T-helper 22 cell (primary cell): ENCODE measurements around the gene SBK2.
A peak's percentile ranks its signal among the peaks of the same experiment; 100 is the strongest.
"Not testable (repeated sequence)": the region's sequence is repeated elsewhere in the genome, so short reads cannot be mapped to it uniquely, and the experiment has no call there.

Source experiments
- DNase-seq: peaks from one replicate; pipeline ENCODE4 v3.0.0-alpha.2; 2020; ENCODE audit warnings: low read depth

Gene SBK2

DNA sequence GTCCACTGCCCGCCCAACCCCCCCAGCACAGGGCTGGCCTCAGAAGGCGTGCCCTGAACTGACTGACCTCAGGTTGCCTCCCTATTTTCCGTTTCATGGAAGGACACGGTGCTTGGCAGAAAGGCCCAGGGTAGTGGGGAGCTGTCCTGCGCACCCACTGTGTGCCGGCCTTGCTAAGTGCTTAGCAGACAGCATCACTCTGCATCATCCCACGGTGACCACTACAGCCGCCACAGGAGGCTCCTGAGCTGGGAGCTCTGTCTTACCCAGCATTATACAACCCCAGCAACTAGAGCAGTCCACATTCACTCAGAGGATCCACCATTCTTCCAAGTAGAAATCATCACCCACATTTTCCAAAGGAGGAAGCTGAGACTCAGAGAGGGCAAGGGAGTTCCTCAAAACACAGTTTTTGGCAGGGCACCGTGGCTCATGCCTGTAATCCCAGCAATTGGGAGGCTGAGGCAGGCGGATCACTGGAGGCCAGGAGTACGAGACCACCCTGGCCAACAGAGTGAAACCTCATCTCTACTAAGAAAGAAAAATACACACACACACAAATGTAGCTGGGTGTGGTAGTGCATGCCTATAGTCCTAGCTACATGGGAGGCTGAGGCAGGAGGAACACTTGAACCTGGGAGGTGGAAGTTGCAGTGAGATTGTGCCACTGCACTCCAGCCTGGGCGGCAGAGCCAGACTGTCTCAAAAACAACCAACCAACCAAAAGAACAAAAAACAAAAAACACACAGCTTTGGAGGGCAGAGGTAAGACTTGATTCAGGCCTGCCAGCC, 1.6 kb downstream of the SBK2 start:
- no peak for DNase-seq

DNA sequence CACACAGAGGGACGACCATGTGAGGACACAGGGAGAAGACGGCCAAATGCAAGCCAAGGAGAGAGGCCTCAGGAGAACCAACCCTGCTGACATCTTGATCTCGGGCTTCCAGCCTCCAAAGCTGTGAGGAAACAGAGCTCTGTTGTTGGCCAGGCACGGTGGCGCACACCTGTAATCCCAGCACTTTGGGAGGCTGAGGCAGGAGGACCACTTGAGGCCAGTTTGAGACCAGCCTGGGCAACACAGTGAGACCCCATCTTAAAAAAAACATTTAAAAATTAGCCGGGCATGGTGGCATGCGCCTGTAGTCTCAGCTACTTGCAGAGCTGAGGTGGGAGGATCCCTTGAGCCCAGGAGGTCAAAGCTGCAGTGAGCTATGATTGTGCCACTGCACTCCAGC, 2.7 kb downstream of the SBK2 start:
- DNase-seq, result not testable (repeated sequence)

DNA sequence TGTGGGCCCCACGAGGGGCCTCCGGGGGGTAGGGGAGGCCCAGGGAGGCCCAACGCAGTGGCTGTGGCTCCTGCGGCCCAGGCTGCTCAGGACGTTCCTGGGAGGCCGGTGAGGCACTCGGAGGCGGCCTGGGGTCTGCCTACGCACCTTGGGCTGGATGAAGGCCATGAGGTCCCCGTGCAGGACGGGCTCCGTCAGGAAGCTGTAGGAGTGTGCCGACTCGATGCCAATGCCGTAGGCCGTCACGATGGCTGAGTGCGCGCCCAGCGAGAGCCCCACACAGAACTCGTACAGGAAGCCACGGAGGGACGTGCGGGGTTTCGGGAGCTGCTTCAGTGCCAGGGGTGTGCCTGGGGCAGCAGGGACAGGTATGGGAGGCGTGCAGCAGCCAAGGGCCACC, 5.9 kb downstream of the SBK2 start:
- DNase-seq, result no peak

DNA sequence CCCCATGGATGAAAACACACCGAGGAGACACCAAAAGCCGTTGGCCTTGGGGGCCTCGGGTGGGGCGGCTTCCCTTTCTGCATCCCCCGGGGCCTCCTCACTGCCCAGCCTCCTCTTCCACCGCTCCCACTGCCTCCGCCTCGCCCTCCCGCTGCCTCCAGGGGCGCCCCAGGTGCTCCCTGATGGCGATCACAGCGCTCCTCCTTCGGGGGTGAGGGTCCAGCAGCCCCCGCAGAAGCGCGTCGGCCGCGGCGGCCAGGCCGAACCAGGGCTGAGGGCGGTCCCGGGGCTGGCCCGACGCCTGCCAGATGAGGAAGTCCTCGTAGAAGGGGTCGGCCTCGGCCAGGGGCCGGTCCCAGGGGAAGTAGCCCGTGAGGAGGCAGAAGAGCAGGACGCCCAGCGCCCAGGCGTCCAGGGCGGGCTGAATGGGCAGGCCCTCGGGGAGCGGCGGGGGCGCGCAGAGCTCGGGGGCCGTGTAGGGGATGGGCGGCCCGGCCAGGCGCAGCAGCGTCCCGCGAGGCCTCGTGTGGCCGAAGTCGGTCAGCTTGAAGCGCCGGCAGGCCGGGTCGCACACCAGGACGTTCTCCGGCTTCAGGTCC, 7.2 kb downstream of the SBK2 start:
- DNase-seq, result no peak

DNA sequence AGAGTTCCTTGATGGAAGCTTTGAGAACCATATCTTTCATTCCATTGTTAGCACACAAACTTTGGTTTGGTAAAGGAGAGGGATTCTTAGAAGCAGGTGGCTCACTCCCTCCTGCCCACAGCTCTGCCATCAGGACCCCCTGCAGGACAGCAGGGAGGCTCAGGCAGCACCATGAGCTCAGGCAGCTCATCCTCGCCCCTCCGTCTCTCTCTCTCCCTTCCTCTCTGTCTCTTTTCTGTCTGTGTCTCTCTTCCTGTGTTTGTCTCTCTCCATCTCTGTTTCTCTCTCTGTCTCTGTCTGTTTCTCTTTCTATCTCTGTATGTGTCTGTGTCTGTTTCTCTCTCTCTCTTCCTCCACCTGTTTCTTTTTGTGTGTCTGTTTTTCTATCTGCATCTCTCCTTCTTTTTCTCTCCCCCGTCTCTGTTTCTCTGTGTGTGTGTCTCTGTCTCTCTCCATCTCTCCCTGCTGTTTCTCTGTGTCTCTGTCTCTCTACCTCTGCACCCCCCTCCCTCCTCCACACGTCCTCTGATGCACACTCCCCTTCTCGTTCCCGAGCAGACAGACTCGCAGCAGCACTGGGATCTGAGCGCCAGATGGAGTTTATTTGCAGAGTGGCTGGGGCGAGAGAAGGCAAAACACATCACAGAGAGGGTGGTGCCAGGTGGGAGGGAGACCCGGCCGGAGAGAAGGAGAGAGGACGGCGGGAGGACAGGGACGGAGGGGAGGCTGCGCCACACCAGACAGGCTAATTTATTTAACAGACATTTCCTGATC, 8.7 kb downstream of the SBK2 start:
- no peak for DNase-seq

DNA sequence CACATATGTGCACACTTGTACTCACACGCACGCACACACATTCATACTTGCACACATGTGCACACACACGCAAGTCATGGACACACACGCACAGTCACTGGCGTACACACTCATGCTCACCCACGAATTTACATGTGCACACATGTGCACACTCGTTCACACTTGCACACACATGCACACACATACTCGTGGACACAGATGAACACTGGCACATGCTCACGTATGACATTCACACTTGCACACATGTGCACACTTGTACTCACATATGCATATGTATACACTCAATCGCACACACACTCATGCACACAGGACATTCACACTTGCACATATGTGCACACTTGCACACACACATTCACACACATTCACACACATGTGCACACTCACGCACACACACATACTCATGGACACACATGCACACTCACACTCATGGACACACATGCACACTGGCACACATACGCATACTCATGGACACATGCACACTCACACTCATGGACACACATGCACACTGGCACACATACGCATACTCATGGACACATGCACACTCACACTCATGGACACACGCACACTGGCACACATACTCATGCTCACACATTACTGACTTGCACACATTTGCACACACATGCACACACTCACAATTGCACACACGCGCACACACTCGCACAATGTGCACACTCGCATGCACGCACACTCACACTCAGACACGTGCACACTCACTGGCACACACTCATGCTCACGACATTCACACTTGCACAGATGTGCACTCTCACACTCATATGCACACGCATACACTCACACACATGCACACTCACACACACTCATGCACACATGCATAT, 9.5 kb downstream of the SBK2 start:
- DNase-seq, result no peak

DNA sequence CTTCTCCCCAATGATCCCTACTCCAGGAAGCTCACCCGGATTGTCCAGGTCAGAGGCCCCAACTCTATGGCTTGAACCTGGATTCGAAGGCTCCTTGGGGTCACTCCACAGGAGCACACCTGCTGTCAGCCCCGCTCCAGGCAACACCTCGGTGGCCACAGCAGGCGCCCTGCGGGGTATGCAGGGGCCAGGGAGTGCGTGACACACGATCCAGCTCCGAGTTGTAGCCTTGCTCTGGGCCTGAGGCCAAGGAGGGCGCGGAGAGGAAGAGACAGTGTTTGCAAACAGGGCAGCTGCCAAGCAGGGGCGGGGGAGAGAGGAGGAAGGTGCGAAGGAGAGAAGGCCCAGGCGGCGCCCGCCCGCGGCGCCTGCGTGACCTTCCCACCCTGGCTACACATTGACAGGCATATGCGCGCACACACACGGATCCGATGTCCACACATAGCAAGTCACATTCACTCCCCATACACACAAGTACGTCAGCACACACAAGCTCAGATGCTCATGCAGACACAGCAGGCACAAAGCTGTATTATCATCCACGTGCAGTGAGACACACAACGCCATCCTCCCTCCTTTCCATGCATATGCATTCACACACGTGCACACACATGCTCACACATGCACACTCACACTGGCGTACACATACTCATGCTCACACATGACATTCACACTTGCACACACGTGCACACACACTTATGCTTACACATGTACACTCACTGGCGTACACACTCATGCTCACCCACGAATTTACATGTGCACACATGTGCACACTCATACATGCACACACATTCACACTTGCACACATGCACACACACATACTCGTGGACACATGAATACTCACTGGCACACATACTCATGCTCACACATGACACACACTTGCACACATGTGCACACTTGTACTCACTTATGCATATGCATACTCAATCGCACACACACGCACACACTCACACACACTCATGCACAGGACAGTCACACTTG, 10.4 kb downstream of the SBK2 start:
- no peak for DNase-seq

DNA sequence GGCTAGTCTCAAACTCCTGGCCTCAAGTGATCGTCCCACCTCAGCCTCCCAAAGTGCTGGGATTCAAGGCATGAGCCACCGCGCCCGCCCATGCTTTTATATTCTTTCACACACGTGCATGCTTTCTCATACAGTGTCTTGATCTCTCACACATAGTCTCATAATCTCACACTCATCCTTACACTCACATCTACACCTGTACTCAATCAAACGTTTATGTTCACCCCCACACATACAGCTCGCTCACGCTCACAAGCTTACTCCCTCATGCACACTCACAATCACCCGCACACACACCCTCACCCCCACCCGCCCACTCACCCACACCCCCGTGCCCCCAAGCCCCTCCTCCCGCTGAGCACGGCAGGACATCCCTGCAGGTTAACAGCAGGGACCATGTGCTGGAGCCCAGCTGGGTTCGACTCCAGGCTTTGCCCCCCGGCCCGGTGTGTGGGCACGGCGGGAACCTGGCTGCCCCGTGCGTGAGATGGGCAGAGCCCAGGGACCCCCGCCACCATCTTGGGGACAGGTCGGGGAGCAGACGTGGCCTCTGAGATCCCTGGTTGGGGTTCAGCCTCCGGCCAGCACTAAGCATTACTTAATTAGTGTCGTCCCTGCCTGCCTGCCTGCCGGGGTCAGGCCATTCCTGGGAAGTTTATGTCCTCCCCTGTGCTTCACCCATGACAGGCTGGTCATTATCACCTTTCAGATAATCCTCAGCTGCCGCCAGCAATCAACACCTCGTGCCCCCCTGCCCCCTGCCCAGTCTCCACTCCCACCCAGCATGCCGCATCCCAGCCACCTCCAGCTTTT, 11.4 kb downstream of the SBK2 start:
- no peak for DNase-seq

DNA sequence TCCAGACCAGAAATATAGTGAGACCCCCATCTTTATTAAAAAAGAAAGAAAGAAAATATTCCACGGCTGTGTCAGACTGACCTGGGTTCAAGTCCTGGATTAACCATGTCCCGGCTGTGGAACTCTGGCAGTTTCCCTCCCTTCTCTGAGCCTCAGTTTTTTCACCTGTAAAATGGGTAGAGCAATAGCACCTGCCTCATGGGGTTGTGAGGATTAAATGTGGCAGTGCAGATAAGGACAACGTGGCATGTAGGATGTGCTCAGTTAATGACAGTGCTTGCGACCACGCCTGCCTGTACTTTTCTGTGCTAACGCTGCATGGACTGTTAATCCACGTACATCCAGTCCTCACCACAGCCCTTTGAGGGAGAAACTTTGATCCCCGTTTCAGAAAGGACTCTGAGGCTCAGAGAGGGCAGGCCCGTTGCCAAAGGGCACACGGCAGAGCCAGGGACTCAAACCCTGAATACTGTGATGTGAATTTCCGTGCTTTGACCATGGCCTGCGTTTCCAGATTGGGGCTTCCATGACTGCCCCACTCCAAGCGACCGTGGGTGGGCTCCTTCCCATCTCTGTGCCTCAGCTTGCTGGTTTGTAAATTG, 16.1 kb downstream of the SBK2 start:
- no peak for DNase-seq

DNA sequence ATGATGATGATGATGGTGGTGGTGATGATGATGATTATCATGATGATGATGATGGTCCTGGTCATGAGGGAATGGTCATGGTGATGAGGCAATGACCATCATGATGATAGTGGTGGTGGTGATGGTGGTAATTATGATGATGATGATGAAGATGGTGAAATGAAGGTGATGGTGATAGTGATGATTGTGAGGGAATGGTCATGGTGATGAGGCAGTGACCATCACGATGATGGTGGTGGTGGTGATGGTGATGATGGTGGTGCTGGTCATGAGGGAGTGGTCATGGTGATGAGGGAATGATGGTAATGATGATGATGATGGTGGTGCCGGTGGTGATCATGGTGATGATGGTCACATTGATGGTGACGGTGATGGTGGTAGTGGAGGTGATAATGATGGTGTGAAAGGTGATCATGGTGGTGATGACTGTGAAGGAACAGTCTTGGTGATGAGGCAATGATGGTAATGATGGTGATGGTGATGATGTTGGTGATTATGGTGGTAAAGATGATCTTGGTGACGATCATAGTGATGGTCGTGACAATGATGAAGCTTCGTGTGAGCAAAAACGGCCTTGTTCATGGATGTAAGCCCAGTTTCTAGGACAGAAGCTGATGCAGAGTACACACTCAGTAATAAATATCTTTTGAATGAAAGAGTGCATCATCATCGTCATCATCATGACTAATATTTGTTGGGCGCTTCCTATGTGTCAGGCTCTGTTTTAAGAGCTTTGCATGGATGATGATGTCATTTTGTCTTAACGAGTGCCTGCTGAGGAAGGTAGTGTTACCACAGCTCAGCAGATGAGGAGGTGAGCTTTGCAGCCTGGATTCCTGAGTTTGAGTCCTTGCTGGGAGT, 17.3 kb downstream of the SBK2 start:
- no peak for DNase-seq

DNA sequence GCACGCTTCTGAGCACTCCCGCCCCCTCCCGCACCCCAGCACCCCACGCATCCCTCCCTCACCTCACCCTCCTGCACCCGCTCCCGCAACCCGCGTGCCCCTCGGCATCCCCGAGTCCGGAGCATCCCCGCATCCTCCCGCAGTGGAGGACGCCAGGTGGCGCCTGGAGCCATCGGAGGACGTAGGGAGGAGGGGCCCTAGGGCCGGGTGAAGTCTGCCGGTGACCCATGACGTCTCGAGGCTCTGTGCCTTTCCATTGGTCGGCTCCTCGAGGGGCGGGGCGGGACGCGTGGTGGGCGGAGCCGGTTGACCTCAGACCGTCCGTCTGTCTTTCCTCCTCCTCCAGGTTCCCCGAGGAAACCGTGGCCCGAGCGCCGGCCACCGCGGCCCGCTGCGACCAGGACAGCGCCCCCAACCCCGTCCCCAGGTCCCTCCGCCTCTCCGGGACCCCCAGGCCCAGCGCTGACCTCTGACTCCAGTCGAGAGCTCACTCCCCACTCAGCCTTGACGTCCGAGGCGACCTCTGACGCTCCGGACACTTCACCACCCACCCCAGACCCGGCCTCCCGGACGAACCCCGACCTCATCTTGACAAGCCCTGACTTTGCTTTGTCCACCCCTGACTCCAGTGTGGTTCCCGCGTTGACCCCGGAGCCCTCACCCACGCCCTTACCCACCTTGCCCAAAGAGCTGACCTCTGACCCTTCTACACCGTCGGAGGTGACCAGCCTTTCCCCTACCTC, 19.9 kb downstream of the SBK2 start:
- DNase-seq, result peak; percentile 75

DNA sequence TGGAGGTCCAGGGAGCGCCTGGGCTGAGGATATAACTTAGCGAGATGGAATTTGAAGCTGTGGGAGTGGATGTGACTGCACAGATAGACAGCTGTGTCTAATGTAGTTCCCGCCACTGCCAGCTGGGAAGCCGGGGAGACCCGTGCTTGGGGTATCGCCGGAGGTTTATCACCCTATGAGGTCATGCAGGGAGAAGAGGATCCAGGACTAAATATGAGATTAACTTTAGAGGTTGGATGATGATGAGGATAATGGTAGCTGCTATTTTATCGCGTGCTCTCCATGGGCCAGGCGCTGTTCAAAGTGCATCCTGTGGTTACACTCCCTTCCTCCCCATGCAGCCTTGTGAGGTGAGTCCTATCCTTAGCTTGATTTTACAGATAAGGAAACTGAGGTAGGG, 28.8 kb downstream of the SBK2 start:
- no peak for DNase-seq

DNA sequence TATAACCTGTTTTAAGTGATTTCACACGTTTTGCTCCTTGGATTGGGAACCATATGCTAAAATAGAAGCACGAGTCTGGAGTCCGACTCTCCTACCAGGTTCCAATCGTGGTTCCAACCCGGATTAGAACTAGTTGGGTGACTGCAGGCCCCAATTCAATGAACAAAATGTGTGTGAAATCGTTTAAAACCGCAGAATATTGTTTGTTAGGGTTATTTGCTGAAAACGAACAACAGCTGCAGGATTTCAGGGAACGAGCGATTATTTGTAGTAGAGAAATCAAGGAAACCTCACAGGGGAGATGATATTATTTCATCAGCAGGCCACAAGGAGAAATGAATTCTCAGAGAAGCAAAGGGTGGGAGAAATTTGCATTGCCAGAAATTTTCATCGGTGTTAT, 32.0 kb downstream of the SBK2 start:
- no peak for DNase-seq

DNA sequence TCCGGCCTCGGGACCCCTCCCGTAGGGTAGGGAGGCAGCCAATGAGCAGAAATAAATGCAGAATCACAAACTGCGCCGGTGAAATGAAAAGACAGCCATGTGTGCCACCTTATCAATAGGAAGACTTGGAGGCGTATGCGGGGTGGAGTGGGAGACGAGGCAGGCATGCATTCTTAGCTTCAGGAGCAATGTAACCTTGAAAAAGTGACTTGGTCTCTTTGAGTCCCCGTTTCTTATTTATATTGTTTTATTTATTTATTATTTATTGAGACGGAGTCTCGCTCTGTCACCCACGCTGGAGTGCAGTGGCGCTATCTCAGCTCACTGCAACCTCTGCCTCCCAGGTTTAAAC, 32.7 kb downstream of the SBK2 start:
- no peak for DNase-seq

DNA sequence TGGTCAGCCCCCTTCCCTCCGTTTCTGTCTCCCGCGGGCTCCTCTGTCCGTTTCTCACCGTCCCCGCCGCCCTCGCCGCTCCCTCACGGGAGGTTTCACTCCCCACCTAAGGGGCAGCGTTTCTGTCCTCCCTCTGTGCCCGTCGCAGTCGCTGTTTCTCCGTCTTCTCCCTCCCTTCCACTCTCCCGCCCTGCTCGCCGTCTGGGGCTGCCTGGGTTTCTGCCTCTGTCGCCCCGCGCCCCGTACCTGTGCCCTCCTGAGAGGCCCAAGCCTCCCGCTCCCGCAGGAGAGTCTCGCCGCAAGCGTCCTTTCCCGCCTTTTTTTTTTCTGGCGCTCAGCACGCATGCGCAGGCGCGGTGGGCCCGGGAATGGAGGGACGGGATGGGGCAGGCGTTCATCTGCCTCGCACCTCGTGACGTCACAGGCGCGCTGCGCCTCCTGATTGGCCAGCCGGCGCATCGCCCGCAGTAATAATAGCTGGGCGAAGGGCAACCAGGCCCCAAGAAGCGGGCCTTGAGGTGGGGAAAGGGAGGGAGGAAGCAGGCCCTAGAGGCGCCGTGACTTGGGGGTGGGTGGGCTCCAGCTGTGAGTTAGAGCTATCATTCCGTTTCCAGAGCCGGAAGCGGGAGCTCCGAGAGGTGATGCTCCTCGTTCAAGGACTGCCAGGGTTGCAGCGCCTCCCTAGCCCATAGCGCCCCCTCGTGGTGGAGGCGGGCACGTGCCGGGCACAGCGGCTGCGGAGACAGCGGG, 33.3 kb downstream of the SBK2 start:
- DNase-seq, result peak; percentile 80

DNA sequence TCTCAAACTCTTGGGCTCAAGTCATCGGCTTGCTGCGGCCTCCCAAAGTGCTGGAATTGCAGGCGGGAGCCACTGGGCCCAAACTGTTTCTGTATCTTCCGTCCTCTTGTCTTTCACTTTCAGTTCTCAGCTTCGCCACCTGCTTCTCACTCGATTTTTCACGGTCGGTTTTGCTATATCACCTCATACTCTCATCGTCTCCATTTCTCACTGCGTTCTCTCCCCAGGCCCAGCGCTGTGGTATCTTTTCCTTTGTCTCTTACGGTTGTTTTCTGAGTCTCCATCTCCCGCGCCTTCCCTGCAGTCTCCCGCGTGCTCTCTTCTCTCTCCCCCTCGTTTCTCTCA, 33.8 kb downstream of the SBK2 start:
- no peak for DNase-seq

DNA sequence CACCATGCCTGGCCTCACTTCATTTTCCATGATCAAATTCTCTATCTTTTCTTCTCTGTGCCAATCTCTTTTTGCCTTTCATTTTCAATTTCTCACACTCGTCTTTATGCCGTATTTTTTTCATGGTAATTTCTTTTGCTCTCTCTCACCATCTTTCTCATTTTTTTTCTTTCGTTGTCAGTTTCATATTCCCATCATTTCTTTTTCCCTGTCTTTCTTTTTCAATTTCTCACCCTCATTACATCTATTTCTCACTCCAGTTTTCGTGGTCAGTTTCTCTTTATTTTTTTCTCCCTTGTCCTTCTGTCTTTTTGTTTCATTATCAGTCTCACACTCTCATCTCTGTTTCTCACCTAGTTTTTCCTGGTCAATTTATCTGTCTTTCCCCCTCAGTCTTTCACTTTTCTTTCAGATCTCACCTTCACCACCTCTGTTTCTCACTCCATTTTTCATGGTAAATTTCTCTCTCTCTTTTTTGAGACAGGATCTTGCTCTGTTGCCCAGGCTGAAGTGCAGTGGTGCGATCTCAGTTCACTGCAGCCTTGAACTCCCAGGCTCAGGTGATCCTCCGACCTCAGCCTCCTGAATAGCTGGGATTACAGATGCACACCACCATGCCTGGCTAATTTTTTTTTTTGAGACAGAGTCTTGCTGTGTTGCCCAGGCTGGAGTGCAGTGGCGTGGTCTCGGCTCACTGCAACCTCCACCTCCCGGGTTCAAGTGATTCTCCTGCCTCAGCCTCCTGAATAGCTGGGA, 34.6 kb downstream of the SBK2 start:
- no peak for DNase-seq
